ENCODE data around the gene UTS2B. TPM values are rescaled to one million over a fixed set of nuclear protein-coding genes. Genes with fewer than 3 reads are reported as not detected.

The UTS2B gene
- total and polyA plus RNA-seq, 9 of the 15 experiments (the other 6 are each of a cell fraction or from before 2014, with no cell fraction given): 0.06 TPM; not detected in 8

DNA sequence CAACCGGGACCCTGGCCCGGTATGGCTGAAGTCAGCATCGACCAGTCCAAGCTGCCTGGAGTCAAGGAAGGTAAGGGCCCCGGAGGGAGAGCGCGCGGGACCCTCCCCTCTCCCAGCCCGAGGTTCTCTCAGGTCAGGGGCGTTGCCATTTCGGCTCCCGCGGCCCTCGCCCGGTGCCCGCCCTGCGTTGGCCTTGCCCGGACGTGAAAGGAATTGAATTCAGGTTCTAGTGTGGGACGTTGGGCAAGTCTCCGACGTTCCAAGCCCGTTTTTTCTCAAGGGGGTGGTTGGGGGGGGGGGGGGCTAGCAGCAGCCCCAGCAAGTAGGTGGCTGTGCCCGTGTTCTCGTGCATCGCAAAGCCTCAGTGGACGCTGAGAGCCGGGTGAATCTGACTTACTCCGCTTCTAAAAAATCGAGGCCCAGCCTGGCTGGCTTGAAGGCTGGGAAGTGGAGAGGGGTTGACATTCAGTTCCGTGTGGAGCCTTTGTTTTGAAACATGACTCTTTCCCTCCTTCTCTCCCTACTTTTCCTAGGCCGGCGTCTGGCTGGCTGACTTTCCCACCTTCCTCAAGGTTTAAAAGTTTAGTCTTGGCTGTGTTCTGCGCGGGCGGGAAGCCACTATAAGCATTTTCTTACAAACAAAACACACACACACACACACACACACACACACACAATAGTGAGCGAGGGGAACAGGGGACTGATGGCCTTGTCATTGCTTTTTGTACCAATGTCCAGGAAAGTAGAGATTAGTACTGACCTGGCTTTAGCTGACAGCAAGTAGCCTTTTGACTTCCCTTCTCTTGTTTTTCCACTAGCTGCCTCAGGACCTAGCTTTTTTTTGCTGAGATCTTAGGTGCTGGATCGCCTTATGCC is at the start of gene UTS2B (continued):
- TF ChIP-seq ZNF644 (tag; IDR thresholded peaks at IDR 0.05; ENCODE audit: low read depth): no peak
- peak; percentile 74 for TF ChIP-seq POLR2G (IDR thresholded peaks at IDR 0.05; ENCODE audit: low read depth, low read length)
- TF ChIP-seq ZNF584 (CRISPR knock-in tag; IDR thresholded peaks at IDR 0.05; ENCODE audit: low read depth): no peak
- no peak for TF ChIP-seq U2AF2 (optimal IDR thresholded peaks at IDR 0.05; ENCODE audit: low read depth, low read length)
- no peak for TF ChIP-seq SP2 (IDR thresholded peaks at IDR 0.05; ENCODE audit: extremely low read depth, low read depth, low read length, poor library complexity, severe bottlenecking)
- no peak for TF ChIP-seq POLR3G (IDR thresholded peaks at IDR 0.05; ENCODE audit: extremely low read depth, insufficient read length, insufficient replicate concordance)
- no peak for TF ChIP-seq FOXO4 (CRISPR knock-in tag; IDR thresholded peaks at IDR 0.05)
- TF ChIP-seq NFATC3 (IDR thresholded peaks at IDR 0.05): no peak
- no peak for TF ChIP-seq ZBTB17 (CRISPR knock-in tag; IDR thresholded peaks at IDR 0.05)
- TF ChIP-seq PURB (CRISPR knock-in tag; IDR thresholded peaks at IDR 0.05; ENCODE audit: low read depth): no peak
- peak in 1 of 2 experiments; percentile 40; a peak in 1 of 4 replicates for TF ChIP-seq MNT (conservative IDR thresholded peaks at IDR 0.05)
- TF ChIP-seq KDM5B (IDR thresholded peaks at IDR 0.05; ENCODE audit: insufficient replicate concordance, low read depth, low read length): peak; percentile 3
- no peak for TF ChIP-seq HINFP (tag; conservative IDR thresholded peaks at IDR 0.05; ENCODE audit: low read depth)
- TF ChIP-seq, protein P1, sequence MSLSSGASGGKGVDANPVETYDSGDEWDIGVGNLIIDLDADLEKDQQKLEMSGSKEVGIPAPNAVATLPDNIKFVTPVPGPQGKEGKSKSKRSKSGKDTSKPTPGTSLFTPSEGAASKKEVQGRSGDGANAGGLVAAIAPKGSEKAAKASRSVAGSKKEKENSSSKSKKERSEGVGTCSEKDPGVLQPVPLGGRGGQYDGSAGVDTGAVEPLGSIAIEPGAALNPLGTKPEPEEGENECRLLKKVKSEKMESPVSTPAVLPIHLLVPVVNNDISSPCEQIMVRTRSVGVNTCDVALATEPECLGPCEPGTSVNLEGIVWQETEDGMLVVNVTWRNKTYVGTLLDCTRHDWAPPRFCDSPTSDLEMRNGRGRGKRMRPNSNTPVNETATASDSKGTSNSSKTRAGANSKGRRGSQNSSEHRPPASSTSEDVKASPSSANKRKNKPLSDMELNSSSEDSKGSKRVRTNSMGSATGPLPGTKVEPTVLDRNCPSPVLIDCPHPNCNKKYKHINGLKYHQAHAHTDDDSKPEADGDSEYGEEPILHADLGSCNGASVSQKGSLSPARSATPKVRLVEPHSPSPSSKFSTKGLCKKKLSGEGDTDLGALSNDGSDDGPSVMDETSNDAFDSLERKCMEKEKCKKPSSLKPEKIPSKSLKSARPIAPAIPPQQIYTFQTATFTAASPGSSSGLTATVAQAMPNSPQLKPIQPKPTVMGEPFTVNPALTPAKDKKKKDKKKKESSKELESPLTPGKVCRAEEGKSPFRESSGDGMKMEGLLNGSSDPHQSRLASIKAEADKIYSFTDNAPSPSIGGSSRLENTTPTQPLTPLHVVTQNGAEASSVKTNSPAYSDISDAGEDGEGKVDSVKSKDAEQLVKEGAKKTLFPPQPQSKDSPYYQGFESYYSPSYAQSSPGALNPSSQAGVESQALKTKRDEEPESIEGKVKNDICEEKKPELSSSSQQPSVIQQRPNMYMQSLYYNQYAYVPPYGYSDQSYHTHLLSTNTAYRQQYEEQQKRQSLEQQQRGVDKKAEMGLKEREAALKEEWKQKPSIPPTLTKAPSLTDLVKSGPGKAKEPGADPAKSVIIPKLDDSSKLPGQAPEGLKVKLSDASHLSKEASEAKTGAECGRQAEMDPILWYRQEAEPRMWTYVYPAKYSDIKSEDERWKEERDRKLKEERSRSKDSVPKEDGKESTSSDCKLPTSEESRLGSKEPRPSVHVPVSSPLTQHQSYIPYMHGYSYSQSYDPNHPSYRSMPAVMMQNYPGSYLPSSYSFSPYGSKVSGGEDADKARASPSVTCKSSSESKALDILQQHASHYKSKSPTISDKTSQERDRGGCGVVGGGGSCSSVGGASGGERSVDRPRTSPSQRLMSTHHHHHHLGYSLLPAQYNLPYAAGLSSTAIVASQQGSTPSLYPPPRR (CRISPR knock-in tag; IDR thresholded peaks at IDR 0.05; ENCODE audit: borderline replicate concordance): no peak
- TF ChIP-seq MECOM (CRISPR knock-in tag; IDR thresholded peaks at IDR 0.05): no peak
- TF ChIP-seq SRSF3 (IDR thresholded peaks at IDR 0.05; ENCODE audit: insufficient read depth, low read length): no peak
- TF ChIP-seq SRSF1 (IDR thresholded peaks at IDR 0.05; ENCODE audit: low read depth, low read length): no peak

Measured in K562 (cell line).